ENCODE results near the gene PTBP3.
"Not testable (repeated sequence)": the region's sequence is repeated elsewhere in the genome, so short reads cannot be mapped to it uniquely, and the experiment has no call there.

Gene PTBP3

GRCh38 chr9:112316258-112316943, 17.0 kb downstream of the PTBP3 start:
- no peak for DNase-seq

DNA sequence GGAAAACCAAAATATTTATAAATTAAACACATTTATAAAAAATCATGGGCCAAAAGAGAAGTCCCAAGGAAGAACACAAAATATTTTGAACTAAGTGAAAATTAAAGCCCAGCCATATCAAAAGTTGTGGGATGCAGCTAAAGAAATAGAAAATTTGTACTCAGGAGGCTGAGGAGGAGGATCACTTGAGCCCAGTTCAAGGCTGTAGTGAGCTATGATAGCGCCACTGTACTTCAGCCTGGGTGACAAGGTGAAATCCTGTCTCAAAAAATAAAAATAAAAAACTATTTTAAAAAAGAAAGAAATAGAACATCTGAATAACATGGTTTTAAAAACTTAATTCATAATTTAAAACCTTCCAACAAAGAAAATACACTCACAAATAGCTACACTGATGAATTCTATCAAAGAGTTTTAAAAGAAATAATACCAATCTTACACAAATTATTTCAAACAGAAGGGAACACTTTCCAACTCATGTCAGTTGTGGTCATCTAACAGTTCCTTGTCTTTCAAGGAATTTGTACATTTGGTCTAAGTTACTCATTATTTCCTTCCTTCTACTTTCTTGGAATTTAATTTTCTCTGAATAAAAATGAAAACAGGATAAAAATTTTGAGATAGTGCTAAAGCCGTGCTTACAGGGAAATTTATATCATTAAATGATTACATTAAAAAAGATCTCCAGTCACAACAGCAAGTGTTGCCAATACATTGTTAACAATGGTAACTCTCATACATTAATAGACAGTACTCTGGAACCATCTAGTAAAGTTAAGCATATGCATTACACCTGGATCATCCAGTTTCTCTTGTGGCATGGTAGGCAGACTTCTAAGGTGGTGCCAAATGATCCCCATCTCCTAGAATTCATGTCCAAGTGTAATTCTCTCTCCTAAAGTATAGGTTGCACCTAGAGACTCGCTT, 17.8 kb downstream of the PTBP3 start:
- DNase-seq = no peak

GRCh38 chr9:112312139-112312538, 21.3 kb downstream of the PTBP3 start:
- DNase-seq = no peak

DNA sequence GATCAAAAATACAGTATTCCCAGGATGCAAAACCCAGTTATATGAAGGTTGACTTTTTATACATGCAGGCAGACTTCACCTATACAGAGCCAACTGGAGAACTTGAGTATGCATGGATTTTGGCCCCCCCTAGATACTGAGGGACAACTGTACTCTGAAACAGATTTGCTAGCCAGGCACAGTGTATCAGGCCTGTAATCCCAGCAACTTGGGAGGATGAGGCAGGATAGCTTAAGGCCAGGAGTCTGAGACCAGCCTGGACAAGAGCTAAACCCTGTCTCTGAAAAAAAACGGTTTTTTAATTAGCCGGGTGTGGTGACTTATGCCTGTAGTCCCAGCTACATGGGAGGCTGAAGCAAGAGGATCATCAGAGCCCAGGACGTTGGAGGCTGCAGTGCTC, 21.9 kb downstream of the PTBP3 start:
- DNase-seq = no peak

DNA sequence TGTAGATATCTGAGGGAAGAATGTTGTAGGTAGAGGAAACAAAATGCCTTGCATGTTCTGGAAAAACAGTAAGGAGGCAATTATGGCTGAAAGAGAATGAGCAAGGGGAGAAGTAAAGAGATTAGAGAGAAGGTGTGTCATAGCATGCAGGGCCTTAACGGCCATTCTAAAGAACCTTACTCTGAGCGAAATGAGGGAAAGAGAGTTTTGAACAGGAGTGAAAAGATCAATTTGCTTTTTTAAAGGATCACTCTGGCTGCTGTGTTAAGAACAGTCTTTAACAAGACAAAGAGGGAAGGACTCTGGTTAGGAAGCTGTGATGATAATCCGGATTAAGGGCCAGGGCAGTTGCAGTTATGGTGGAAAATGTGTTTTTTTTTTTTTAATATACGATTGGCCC, 22.6 kb downstream of the PTBP3 start:
- no peak for DNase-seq

GRCh38 chr9:112308588-112308987, 24.8 kb downstream of the PTBP3 start:
- no peak for DNase-seq

DNA sequence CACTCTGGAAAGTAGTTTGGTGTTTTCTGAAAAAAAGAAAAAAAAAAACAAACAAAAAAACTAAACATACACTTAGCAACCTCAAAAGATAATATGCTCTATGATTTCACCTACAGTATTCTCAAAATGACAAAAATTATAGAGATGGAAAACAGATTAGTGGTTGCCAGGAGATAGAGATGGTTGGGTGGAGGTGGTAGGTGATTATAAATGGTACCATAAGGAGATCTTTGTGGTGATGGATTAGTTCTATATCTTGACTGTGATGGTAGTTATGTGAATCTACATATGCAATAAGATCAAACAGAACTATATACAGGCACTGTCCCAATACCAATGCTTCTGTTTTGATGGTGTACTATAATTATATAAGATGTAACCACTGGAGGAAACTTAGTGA, 32.0 kb downstream of the PTBP3 start:
- no peak for DNase-seq

DNA sequence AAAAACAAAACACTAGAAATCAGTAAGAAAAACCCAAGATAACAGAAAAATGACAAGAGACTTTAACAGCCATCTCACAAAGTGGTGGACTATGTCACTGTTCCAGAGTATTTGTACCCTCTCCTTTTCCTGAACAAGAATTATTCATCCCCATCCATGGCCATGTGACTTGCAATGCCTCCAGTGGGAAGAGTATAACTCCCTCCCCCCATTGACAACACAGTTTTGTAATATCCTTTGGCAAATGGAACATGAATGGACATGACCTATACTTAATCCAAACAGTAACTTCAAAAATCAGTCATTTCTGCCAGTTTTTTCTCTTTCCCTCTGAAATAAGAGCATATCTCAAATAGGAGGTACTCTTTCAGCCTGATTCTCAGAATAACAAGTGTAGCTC, 33.9 kb downstream of the PTBP3 start:
- DNase-seq = no peak

DNA sequence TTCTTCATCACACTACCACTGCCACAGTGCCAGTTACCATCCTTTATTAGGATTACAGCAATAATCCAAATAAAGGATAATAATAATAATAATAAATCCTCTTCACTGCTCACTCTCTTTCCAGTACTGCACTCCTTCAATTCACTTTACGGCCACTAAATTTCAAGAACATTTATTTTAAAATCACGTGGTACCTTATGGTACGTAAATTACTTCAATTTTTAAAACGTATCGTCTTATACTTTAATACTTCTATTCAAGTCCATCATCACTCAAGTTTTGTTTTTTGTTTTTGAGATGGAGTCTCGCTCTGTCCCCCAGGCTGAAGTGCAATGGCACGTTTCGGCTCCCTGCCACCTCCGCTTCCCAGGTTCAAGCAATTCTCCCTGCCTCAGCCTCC, 36.5 kb downstream of the PTBP3 start:
- no peak for DNase-seq

GRCh38 chr9:112295174-112295573, 38.2 kb downstream of the PTBP3 start:
- DNase-seq = no peak

GRCh38 chr9:112288029-112288428, 45.4 kb downstream of the PTBP3 start:
- DNase-seq = no peak

GRCh38 chr9:112286926-112287325, 46.5 kb downstream of the PTBP3 start:
- no peak for DNase-seq

GRCh38 chr9:112285056-112285455, 48.4 kb downstream of the PTBP3 start:
- DNase-seq = no peak

GRCh38 chr9:112283582-112284253, 49.7 kb downstream of the PTBP3 start:
- DNase-seq = no peak

GRCh38 chr9:112282841-112283240, 50.6 kb downstream of the PTBP3 start:
- not testable (repeated sequence) for DNase-seq

DNA sequence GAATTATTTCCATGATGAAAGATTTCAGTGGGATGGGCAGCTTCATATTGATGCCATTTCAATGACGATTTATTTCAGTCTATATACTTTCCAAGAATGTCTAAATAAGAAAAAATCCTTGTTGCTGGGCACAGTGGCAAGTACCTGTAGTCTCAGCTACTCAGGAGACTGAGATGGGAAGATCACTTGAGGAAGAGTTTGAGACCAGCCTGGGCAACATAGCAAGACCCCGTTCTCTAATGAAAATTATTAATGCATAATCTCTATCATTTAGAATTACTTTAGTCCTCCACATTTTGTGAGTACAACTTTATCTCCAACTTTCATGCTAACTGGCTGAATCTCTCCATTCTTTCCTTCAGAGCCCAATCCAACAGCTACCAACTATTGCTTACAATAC, 52.5 kb downstream of the PTBP3 start:
- DNase-seq = no peak

DNA sequence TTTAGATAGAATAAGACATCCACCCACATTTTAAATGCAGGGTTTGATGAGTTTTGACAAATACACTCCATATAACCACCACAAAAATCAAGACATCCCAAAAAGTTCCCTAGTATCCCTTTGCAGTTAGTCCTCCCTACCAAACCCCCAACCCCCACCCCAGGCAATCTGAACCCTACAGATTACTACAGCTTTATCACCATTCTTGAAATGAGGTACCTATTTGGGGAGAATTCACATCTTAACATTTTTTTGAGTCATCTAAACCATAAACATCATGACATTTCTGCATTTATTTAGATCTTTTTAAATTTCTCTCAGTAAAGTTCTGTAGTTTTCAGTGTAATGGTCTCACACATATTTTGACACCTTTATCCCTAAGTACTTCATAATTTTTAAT, 53.9 kb downstream of the PTBP3 start:
- no peak for DNase-seq

GRCh38 chr9:112278152-112278551, 55.3 kb downstream of the PTBP3 start:
- DNase-seq = no peak

DNA sequence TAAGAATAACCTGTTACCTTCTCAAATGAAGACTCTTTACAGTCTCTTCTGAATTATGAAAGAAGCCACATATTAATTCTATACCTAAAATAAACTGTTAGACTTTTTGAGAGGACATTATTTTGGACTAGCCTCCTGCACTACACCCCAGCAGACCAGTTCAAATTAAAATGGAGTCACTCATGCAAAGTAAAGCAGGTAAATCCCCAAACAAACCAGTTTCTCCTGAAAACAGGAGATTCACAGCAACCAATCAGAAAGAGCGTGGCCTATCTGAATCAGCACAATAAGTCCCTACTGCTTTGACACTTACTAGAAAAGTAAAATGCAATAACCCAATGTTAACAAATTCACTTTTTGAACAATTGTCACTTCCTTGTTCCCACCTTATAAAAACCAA, 58.8 kb downstream of the PTBP3 start:
- no peak for DNase-seq

GRCh38 chr9:112273876-112274275, 59.5 kb downstream of the PTBP3 start:
- DNase-seq = no peak

- DNase-seq = no peak
These were observed 61.8 kb downstream of the PTBP3 start for GRCh38 chr9:112271466-112272098.

GRCh38 chr9:112268413-112268812, 65.0 kb downstream of the PTBP3 start:
- no peak for DNase-seq

DNA sequence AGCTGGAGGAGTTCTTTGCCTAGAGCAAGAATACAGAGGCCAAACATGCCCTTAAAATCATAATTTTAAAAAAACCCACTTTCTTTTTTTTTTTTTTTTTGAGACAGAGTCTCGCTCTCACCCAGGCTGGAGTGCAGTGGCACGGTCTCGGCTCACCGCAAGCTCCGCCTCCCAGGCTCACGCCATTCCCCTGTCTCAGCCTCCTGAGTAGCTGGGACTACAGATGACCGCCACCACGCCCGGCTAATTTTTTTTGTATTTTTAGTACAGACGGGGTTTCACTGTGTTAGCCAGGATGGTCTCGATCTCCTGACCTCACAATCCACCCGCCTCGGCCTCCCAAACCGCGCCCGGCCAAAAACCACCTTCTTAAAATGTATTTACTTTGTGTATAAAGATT, 66.3 kb downstream of the PTBP3 start:
- DNase-seq = not testable (repeated sequence)

Measured in KG1 (cell line).